HG02798 (cell line): ENCODE results near the gene HBA2.
A peak's percentile ranks its signal among the peaks of the same experiment; 100 is the strongest.
"Not testable (repeated sequence)": the region's sequence is repeated elsewhere in the genome, so short reads cannot be mapped to it uniquely, and the experiment has no call there.

Experiments
- ATAC-seq: cut with Tn5 transposase; IDR thresholded peaks from one replicate; pipeline ENCODE4 v1.9.1; 2021; ENCODE audit warnings: mild to moderate bottlenecking; ENCODE audit not compliant: unreplicated experiment, poor library complexity

Gene HBA2

DNA sequence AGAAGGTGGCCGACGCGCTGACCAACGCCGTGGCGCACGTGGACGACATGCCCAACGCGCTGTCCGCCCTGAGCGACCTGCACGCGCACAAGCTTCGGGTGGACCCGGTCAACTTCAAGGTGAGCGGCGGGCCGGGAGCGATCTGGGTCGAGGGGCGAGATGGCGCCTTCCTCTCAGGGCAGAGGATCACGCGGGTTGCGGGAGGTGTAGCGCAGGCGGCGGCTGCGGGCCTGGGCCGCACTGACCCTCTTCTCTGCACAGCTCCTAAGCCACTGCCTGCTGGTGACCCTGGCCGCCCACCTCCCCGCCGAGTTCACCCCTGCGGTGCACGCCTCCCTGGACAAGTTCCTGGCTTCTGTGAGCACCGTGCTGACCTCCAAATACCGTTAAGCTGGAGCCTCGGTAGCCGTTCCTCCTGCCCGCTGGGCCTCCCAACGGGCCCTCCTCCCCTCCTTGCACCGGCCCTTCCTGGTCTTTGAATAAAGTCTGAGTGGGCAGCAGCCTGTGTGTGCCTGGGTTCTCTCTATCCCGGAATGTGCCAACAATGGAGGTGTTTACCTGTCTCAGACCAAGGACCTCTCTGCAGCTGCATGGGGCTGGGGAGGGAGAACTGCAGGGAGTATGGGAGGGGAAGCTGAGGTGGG lies 657 bp downstream of the HBA2 start:
- not testable (repeated sequence) for ATAC-seq

DNA sequence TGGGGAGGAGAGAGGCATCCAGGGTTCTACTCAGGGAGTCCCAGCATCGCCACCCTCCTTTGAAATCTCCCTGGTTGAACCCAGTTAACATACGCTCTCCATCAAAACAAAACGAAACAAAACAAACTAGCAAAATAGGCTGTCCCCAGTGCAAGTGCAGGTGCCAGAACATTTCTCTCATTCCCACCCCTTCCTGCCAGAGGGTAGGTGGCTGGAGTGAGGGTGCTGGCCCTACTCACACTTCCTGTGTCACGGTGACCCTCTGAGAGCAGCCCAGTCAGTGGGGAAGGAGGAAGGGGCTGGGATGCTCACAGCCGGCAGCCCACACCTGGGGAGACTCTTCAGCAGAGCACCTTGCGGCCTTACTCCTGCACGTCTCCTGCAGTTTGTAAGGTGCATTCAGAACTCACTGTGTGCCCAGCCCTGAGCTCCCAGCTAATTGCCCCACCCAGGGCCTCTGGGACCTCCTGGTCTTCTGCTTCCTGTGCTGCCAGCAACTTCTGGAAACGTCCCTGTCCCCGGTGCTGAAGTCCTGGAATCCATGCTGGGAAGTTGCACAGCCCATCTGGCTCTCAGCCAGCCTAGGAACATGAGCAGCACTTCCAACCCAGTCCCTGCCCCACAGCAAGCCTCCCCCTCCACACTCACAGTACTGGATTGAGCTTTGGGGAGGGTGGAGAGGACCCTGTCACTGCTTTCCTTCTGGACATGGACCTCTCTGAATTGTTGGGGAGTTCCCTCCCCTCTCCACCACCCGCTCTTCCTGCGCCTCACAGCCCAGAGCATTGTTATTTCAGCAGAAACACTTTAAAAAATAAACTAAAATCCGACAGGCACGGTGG lies 1.5 kb downstream of the HBA2 start:
- not testable (repeated sequence) for ATAC-seq

DNA sequence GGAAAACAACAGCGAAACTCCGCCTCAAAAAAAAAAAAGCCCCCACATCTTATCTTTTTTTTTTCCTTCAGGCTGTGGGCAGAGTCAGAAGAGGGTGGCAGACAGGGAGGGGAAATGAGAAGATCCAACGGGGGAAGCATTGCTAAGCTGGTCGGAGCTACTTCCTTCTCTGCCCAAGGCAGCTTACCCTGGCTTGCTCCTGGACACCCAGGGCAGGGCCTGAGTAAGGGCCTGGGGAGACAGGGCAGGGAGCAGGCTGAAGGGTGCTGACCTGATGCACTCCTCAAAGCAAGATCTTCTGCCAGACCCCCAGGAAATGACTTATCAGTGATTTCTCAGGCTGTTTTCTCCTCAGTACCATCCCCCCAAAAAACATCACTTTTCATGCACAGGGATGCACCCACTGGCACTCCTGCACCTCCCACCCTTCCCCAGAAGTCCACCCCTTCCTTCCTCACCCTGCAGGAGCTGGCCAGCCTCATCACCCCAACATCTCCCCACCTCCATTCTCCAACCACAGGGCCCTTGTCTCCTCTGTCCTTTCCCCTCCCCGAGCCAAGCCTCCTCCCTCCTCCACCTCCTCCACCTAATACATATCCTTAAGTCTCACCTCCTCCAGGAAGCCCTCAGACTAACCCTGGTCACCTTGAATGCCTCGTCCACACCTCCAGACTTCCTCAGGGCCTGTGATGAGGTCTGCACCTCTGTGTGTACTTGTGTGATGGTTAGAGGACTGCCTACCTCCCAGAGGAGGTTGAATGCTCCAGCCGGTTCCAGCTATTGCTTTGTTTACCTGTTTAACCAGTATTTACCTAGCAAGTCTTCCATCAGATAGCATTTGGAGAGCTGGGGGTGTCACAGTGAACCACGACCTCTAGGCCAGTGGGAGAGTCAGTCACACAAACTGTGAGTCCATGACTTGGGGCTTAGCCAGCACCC lies 2.6 kb downstream of the HBA2 start:
- ATAC-seq: no peak

DNA sequence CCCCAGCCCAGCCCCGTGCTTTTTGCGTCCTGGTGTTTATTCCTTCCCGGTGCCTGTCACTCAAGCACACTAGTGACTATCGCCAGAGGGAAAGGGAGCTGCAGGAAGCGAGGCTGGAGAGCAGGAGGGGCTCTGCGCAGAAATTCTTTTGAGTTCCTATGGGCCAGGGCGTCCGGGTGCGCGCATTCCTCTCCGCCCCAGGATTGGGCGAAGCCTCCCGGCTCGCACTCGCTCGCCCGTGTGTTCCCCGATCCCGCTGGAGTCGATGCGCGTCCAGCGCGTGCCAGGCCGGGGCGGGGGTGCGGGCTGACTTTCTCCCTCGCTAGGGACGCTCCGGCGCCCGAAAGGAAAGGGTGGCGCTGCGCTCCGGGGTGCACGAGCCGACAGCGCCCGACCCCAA lies 3.3 kb downstream of the HBA2 start:
- not testable (repeated sequence) for ATAC-seq

DNA sequence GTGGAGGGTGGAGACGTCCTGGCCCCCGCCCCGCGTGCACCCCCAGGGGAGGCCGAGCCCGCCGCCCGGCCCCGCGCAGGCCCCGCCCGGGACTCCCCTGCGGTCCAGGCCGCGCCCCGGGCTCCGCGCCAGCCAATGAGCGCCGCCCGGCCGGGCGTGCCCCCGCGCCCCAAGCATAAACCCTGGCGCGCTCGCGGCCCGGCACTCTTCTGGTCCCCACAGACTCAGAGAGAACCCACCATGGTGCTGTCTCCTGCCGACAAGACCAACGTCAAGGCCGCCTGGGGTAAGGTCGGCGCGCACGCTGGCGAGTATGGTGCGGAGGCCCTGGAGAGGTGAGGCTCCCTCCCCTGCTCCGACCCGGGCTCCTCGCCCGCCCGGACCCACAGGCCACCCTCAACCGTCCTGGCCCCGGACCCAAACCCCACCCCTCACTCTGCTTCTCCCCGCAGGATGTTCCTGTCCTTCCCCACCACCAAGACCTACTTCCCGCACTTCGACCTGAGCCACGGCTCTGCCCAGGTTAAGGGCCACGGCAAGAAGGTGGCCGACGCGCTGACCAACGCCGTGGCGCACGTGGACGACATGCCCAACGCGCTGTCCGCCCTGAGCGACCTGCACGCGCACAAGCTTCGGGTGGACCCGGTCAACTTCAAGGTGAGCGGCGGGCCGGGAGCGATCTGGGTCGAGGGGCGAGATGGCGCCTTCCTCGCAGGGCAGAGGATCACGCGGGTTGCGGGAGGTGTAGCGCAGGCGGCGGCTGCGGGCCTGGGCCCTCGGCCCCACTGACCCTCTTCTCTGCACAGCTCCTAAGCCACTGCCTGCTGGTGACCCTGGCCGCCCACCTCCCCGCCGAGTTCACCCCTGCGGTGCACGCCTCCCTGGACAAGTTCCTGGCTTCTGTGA lies 4.1 kb downstream of the HBA2 start, which contains the start of gene HBA1:
TSS of gene HBA1 (plus strand) at position 204 of the 906 bp plus-strand sequence. CDS start at position 241, 37 bp downstream.
- not testable (repeated sequence) for ATAC-seq

DNA sequence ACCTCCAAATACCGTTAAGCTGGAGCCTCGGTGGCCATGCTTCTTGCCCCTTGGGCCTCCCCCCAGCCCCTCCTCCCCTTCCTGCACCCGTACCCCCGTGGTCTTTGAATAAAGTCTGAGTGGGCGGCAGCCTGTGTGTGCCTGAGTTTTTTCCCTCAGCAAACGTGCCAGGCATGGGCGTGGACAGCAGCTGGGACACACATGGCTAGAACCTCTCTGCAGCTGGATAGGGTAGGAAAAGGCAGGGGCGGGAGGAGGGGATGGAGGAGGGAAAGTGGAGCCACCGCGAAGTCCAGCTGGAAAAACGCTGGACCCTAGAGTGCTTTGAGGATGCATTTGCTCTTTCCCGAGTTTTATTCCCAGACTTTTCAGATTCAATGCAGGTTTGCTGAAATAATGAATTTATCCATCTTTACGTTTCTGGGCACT lies 4.7 kb downstream of the HBA2 start:
- ATAC-seq: no peak

DNA sequence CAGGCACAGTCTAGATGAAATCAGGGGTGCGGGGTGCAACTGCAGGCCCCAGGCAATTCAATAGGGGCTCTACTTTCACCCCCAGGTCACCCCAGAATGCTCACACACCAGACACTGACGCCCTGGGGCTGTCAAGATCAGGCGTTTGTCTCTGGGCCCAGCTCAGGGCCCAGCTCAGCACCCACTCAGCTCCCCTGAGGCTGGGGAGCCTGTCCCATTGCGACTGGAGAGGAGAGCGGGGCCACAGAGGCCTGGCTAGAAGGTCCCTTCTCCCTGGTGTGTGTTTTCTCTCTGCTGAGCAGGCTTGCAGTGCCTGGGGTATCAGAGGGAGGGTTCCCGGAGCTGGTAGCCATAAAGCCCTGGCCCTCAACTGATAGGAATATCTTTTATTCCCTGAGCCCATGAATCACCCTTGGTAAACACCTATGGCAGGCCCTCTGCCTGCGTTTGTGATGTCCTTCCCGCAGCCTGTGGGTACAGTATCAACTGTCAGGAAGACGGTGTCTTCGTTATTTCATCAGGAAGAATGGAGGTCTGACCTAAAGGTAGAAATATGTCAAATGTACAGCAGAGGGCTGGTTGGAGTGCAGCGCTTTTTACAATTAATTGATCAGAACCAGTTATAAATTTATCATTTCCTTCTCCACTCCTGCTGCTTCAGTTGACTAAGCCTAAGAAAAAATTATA lies 5.4 kb downstream of the HBA2 start:
- no peak for ATAC-seq

DNA sequence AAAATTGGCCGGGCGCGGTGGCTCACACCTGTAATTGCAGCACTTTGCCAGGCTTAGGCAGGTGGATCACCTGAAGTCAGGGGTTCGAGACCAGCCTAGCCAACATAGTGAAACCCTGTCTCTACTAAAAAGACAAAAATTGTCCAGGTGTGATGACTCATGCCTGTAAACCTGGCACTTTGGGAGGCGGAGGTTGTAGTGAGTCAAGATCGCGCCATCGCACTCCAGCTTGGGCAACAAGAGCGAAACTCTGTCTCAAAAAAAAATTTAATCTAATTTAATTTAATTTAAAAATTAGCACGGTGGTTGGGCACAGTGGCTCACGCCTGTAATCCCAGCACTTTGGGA lies 6.0 kb downstream of the HBA2 start:
- ATAC-seq: no peak

DNA sequence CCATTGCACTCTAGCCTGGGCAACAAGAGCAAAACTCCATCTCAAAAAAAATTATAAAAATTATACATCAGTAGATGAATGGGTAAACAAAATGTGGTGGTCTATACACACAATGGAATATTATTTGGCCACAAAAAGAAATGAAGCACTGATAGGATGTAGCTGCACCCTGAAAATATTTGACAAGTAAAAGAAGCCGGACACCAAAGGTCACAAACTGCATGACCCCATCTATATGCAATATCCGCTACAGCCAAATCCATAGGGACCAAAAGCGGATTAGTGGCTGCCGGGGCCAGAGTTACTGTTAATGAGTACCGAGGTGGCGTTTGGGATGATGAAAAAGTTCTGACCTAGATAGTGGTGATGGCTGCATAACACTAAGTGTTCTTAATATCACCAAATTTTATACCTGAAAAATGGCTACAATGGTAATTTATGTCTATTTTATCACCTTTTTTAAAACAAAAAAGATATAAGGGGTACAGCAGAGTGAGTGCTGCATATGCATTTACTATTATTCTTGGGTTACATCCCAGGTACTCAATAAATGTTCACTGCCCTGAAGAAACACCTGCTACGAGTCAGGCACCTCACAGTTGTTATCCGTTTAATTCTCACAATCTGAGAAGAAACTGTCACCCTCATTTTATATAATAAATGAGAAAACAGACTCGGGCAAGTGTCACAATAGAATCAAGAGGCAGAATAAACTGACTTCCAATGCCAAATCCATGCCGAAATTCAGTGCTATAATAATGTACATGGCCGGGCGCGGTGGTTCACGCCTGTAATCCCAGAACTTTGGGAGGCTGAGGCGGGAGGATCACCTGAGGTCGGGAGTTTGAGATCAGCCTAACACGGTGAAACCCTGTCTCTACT lies 6.8 kb downstream of the HBA2 start:
- no peak for ATAC-seq

DNA sequence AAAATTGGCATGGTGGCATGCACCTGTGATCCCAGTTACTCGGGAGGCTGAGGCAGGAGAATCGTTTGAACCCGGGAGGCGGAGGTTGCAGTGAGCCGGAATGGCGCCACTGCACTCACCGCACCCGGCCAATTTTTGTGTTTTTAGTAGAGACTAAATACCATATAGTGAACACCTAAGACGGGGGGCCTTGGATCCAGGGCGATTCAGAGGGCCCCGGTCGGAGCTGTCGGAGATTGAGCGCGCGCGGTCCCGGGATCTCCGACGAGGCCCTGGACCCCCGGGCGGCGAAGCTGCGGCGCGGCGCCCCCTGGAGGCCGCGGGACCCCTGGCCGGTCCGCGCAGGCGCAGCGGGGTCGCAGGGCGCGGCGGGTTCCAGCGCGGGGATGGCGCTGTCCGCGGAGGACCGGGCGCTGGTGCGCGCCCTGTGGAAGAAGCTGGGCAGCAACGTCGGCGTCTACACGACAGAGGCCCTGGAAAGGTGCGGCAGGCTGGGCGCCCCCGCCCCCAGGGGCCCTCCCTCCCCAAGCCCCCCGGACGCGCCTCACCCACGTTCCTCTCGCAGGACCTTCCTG lies 7.5 kb downstream of the HBA2 start, which contains the start of gene HBQ1:
TSS of gene HBQ1 (plus strand) at position 359 of the 575 bp plus-strand sequence. CDS start at position 387, 28 bp downstream.
- no peak for ATAC-seq

DNA sequence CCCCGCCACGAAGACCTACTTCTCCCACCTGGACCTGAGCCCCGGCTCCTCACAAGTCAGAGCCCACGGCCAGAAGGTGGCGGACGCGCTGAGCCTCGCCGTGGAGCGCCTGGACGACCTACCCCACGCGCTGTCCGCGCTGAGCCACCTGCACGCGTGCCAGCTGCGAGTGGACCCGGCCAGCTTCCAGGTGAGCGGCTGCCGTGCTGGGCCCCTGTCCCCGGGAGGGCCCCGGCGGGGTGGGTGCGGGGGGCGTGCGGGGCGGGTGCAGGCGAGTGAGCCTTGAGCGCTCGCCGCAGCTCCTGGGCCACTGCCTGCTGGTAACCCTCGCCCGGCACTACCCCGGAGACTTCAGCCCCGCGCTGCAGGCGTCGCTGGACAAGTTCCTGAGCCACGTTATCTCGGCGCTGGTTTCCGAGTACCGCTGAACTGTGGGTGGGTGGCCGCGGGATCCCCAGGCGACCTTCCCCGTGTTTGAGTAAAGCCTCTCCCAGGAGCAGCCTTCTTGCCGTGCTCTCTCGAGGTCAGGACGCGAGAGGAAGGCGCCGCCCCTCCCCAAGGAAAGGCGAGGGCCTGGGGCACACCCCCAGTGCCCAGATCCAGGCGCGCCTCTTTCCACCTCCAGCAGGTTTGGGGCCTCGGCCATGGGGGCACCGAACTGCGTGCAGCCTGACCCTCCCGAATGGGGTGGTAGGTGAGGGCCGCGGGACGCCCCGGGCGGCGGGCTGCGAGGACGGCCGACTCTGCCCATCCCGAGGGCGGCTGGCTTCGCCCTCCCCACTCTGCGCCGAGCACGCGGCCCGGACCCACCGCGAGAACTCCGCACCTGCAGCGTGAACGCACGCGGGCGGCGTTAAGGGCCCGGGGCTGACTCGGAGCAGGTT lies 8.2 kb downstream of the HBA2 start:
- peak; percentile 58 for ATAC-seq

DNA sequence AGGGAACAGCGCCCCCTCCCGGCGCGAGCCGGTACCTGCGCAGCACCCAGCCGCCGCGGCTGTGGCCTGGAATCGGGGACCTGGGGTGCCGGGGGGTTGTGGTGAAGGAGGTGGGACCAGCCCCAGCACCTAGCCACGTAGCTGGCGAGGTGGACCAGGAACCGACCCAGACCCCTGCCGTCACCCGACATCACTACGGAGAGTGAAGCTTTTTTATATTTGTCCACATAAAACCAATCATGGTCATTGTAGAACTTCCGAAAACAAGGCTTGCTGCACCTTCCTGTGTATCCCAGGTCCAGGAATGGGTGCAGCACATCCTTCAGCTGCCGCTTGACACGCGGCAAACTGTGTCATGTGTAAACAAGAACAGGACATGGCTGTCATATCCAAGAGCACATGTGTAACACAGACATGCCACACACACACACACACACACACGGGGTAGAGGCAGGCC lies 8.9 kb downstream of the HBA2 start:
- ATAC-seq: no peak

DNA sequence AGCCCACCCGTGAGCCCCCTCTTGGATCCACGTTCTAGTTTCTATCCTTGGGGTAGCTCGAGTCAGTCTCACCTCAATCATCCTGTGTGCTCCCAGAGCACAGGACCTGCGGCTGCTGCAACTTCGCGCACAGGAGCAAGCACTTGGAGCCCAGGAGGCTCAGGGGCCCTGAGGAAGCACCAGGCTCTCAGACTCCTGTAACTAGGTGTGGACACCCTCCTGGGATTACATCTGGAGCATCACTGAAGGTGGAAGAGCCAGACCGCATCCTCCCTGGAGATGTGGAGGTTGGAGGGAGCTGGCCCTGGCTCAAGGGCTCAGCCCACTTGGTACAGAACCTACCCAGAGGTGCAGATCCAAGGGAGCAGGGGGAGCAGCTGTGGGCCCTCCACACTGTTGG lies 10.3 kb downstream of the HBA2 start:
- ATAC-seq: no peak

DNA sequence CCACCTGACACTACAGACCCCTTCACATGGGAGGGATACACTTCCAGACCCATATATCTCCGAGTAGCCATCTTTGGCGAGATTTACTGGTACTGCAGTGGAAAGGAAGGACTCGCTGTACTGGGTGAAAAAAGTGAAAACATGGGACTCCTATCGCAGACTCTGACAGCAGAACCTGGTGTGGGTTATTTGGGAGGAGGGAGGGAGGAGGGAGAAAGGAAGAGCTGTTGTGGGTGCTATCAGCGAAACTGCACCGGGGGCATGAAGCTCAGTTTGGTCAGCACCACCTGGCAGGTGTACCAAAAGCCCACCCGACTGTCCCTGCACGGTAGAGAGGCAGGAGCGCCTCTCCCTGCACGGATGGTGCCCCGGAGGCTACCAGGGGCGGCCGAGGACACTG lies 12.5 kb downstream of the HBA2 start:
- ATAC-seq: no peak

DNA sequence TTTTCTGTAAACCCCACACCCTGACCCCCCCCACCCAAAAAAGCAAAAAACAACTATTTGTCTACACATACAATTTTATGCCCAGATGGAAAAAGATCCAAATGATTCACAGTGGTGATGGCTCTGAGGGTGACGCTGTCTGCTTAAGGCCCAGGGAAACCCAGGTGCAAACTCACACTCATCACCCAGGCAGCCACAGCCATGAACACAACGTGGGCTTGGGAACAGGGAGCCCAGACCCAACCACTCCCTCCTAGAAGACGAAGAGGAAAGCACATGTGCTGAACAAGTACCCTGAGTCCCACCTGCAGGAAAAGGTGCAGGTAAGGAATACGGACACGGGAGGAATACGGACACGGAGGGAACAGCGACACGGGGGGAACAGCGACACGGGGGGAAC lies 13.0 kb downstream of the HBA2 start:
- no peak for ATAC-seq

DNA sequence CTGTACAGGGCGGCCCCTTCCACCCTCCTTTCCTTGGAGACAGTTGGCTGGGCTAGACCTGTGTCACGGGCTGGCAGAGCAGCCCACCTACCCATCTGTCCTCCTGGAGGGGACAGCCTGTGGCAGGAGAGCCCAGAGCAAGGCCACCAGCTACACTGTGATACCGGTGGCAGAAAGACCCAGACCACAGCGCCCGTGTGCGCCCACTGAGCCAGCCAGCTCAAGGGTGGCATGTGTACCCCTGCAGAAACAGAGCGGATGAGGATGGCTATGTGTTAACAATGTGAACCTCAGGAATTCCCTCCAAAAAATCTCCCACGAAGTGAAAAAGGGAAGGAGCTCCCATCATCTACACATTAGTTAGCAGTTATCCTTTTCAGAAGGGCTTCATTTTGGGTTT lies 14.7 kb downstream of the HBA2 start:
- ATAC-seq: no peak

DNA sequence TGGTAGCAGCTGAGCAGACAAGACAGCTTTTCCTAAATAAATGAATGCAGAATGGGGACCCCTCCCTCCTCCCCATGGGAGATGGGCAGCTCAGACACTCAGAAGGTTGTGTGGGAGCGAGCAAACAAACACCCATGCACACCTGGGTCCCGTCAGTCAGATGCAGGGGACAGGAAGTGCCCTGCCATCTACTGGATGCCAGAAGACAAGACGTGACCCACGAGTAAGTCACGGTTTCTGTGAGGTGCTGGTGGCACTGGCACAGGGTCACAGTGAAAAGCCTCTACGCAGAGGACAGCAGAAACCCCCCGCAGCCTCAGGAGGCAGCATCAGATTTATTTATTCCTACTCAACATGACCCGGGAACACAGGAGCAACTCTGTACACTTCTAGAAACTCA lies 16.0 kb downstream of the HBA2 start:
- no peak for ATAC-seq
